A549 (cell line): Measurements from ENCODE around the gene NFIX. TPM values are rescaled to one million over a fixed set of nuclear protein-coding genes. Genes with fewer than 3 reads are reported as not detected.

Experiments
- ATAC-seq, 2 experiments: fragments of 200-7000 bp in 1 of 2; fragments of >200 bp in 1 of 2; cut with Nextera tagmentation in 1 of 2; cut with Tn5 transposase in 1 of 2; 3 replicates each; pipeline versions ENCODE4 v1.8.0 to v1.9.1; 2018 to 2020; ENCODE audit warnings: mild to moderate bottlenecking in 1 of 2, moderate library complexity in 1 of 2
- CTCF ChIA-PET: fragments of 300-600 bp; sonication (Branson Sonifier 250); formaldehyde crosslinking; extraction: SDS; loops from one replicate; lab custom pipeline; 2021; ENCODE audit warnings: antibody characterized with exemption, inconsistent platforms; lab: Yijun Ruan, JAX
- POLR2A ChIA-PET: fragments of 350-600 bp; formaldehyde crosslinking; extraction: SDS; loops from one replicate; lab custom pipeline; 2021; ENCODE audit warnings: antibody characterized with exemption, inconsistent platforms; lab: Yijun Ruan, JAX
- DNase-seq, 2 experiments: peaks; one replicate each; pipeline versions ENCODE4 v3.0.0 to v3.0.0-alpha.2; 2011 to 2016; ENCODE audit warnings: low read depth in 1 of 2, low spot score in 1 of 2
- FAIRE-seq: peaks from 2 replicates; lab custom pipeline; 2011; peaks lifted over from hg19 to GRCh38; lab: Jason Lieb, UNC
- H3K27ac ChIP-seq, 2 experiments: fragments of >200 bp; sonication (Bioruptor Twin); formaldehyde crosslinking; 3 replicates each; pipeline ENCODE4 v1.5.1; 2016 to 2017
- H3K4me1 ChIP-seq: fragments of >200 bp; sonication (Bioruptor Twin); formaldehyde crosslinking; 3 replicates; pipeline ENCODE4 v1.6.1; 2016
- H3K4me2 ChIP-seq: fragments of >200 bp; sonication (Bioruptor Twin); formaldehyde crosslinking; 3 replicates; pipeline ENCODE4 v1.6.1; 2016
- H3K4me3 ChIP-seq: fragments of >200 bp; sonication (Bioruptor Twin); formaldehyde crosslinking; 3 replicates; pipeline ENCODE4 v1.5.1; 2016
- H3K9me3 ChIP-seq: fragments of >200 bp; sonication (Bioruptor Twin); formaldehyde crosslinking; 3 replicates; pipeline ENCODE4 v1.6.1; 2016
- CHD4 ChIP-seq: fragments of 200-600 bp; sonication (generic); IDR thresholded peaks from 2 replicates; pipeline ENCODE4 v1.6.1; 2016; ENCODE audit warnings: antibody characterized with exemption, mild to moderate bottlenecking, borderline replicate concordance
- EHMT2 ChIP-seq: fragments of 200-600 bp; sonication (generic); IDR thresholded peaks from 2 replicates; pipeline ENCODE4 v1.6.1; 2016; ENCODE audit warnings: antibody characterized with exemption, low read depth, mild to moderate bottlenecking, moderate library complexity
- ESRRA ChIP-seq: fragments of 150-350 bp; IDR thresholded peaks from 2 replicates; pipeline ENCODE4 v1.6.1; 2014; ENCODE audit warnings: mild to moderate bottlenecking, low read length, borderline replicate concordance
- GATA3 ChIP-seq: IDR thresholded peaks from 2 replicates; pipeline ENCODE4 v1.6.1; 2012; ENCODE audit warnings: borderline replicate concordance
- HEYL ChIP-seq: fragments of 250-450 bp; sonication (Bioruptor Pico); IDR thresholded peaks from 2 replicates; pipeline ENCODE4 v1.8.0; 2021; ENCODE audit warnings: mild to moderate bottlenecking, moderate library complexity
- HOXA7 ChIP-seq: fragments of 250-450 bp; sonication (Bioruptor Pico); IDR thresholded peaks from 2 replicates; pipeline ENCODE4 v1.5.0; 2020; ENCODE audit warnings: mild to moderate bottlenecking, moderate library complexity
- HOXB5 ChIP-seq: fragments of 250-450 bp; sonication (Bioruptor Pico); IDR thresholded peaks from 2 replicates; pipeline ENCODE4 v1.5.0; 2020; ENCODE audit warnings: mild to moderate bottlenecking, moderate library complexity
- JUN ChIP-seq, 2 experiments: fragments of >200 bp; sonication (Bioruptor Twin); formaldehyde crosslinking; IDR thresholded peaks; 2 replicates in 1 of 2; 3 replicates in 1 of 2; pipeline ENCODE4 v1.6.1; 2016 to 2017
- KDM1A ChIP-seq: fragments of 200-600 bp; sonication (generic); IDR thresholded peaks from 2 replicates; pipeline ENCODE4 v1.6.1; 2016; ENCODE audit warnings: low read depth, mild to moderate bottlenecking
- KDM5A ChIP-seq: fragments of 200-600 bp; sonication (generic); IDR thresholded peaks from 2 replicates; pipeline ENCODE4 v1.6.1; 2016; ENCODE audit warnings: antibody characterized with exemption, mild to moderate bottlenecking
- MAZ ChIP-seq: fragments of 150-350 bp; IDR thresholded peaks from 2 replicates; pipeline ENCODE4 v1.6.1; 2014; ENCODE audit warnings: antibody characterized with exemption, low read depth, low read length, borderline replicate concordance
- NPAS2 ChIP-seq: fragments of 250-450 bp; sonication (Bioruptor Pico); IDR thresholded peaks from 2 replicates; pipeline ENCODE4 v1.8.0; 2022; ENCODE audit warnings: mild to moderate bottlenecking, moderate library complexity, borderline replicate concordance
- POLR2AphosphoS2 ChIP-seq: conservative IDR thresholded peaks from 2 replicates; pipeline ENCODE4 v1.6.1; 2012; ENCODE audit warnings: low read length, improper control_type of control experiment, inconsistent platforms
- RARB ChIP-seq: fragments of 250-450 bp; sonication (Bioruptor Pico); IDR thresholded peaks from 2 replicates; pipeline ENCODE4 v1.8.0; 2021; ENCODE audit warnings: mild to moderate bottlenecking, moderate library complexity
- RNF2 ChIP-seq: fragments of 200-600 bp; sonication (generic); IDR thresholded peaks from 2 replicates; pipeline ENCODE4 v1.6.1; 2016; ENCODE audit warnings: low read depth, mild to moderate bottlenecking, antibody characterized with exemption, moderate library complexity, borderline replicate concordance
- TFCP2L1 ChIP-seq: fragments of 250-450 bp; sonication (Bioruptor Pico); IDR thresholded peaks from 2 replicates; pipeline ENCODE4 v1.5.0; 2021; ENCODE audit warnings: mild to moderate bottlenecking
- ZNF302 ChIP-seq: fragments of 250-450 bp; sonication (Bioruptor Pico); IDR thresholded peaks from 2 replicates; pipeline ENCODE4 v1.9.0; 2021; ENCODE audit warnings: inconsistent platforms, mild to moderate bottlenecking, moderate library complexity
- WGBS: methylation state at CpG from one replicate; pipeline ENCODE4 v1.1.6; 2017; ENCODE audit errors: missing lambda C conversion rate; 5-methylcytosine and 5-hydroxymethylcytosine counted together
- polyA plus RNA-seq, 4 experiments: library from polyadenylated mRNA; depleted of rRNA in 3 of 4; stranded (reverse); fragments of >200 nt; fragmentation: RNase III in 1 of 4; extraction: RNeasy Plus Mini Kit Qiagen cat#74134 plus additional on column Dnase treatment in 1 of 4; gene quantifications; 2 replicates in 3 of 4; 3 replicates in 1 of 4; pipeline ENCODE4 v1.2.3, GENCODE V29; 2011 to 2017
- TF ChIP-seq, protein P1 (sequence below): fragments of 250-450 bp; sonication (Bioruptor Pico); IDR thresholded peaks from 2 replicates; pipeline ENCODE4 v1.5.0; 2020; ENCODE audit warnings: low read depth, mild to moderate bottlenecking, moderate library complexity
- TF ChIP-seq, protein P2 (sequence below): IDR thresholded peaks from 2 replicates; pipeline ENCODE4 v1.6.1; 2012; ENCODE audit warnings: low read depth, borderline replicate concordance
- TF ChIP-seq, protein P3 (sequence below): IDR thresholded peaks from 2 replicates; pipeline ENCODE4 v1.6.1; 2012

Gene NFIX
- polyA plus RNA-seq, 2 of the 4 experiments (the other 2 are of a cell fraction): 0.52 to 3.0 TPM

DNA sequence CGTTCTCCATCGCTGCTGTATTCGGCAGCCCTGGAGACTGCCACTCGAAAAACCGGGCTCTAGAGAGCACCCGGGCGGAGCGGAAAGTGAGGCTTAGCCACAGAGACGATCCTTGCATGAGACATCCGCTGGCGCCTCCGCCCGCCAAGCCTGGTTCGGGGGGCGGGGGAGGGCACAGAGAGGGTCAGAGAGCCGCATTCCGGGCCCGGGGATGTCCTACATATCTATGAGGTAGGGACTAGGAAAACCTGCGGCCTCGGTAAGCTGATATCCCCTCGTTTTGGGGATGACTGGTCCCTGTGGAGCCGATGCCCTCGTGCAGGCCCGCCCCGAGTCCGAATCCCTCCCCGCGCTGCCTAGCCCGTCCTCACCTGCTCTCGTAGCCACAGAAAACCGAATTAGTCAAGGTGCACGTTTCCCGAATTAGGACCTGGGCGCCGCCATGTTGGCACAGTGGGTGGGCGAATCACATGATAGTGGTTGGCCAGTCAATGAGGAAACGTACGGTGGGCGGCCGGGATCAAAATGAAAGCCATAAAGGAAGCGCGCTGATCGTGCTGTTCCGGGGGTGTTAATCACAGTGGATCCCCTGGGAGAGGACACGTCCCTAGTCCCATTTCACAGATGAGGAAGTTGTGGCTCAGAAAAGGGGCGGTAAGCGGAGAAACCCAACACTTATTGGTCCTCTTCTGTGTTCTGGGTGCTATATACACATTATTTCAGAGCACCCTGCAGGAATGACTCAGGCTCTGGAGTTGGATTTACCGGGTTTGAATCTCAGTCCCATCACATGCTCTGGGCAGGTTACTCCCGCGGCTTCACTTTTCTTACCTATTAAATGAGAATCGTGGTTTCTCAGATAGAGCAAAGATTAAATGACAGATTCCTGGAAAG, 121.3 kb downstream of the NFIX start, which contains the start of gene TRMT1 (continued):
- TF ChIP-seq, protein P1, sequence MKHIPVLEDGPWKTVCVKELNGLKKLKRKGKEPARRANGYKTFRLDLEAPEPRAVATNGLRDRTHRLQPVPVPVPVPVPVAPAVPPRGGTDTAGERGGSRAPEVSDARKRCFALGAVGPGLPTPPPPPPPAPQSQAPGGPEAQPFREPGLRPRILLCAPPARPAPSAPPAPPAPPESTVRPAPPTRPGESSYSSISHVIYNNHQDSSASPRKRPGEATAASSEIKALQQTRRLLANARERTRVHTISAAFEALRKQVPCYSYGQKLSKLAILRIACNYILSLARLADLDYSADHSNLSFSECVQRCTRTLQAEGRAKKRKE (CRISPR knock-in tag): no peak
- no peak for TF ChIP-seq HEYL

DNA sequence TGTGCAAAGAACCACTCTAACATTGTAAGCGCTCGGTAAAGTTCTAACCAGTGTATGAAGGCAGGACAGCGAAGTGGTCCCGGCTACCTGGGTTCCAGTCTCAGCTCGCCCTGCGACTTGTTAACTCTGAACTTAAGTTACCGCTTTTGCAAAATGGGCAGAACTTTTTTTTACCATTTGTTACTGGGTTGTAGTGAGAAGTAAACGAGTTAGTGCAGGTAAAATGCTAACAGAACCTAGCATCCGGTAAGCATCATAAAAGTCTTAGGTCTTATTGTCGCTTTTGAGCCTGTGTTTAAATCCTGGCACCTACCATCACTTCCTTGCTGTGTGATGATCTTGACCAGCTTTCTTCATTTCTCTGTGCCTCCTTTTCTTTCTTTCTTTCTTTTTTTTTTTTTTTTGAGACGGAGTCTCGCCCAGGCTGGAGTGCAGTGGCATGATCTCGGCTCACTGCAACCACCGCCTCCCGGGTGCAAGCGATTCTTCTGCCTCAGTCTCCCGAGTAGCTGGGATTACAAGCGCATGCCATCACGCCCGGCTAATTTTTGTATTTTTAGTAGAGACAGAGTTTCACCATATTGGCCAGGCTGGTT, 122.0 kb downstream of the NFIX start:
- TF ChIP-seq GATA3 (no peak), CHD4 (peak; percentile 8; the same call in 1 of the 2 replicates)
- FAIRE-seq (no peak), ATAC-seq (peak; percentile 11 to 39; a peak in 4 of 6 replicates), DNase-seq (no peak)
- peak overlapping the region; percentile 100 for H3K4me3 ChIP-seq
- peaks cover 25% of the 10 kb centered on the region for H3K4me1 ChIP-seq
- peak overlapping the region; percentile 76 for H3K4me2 ChIP-seq
- no peaks in the 10 kb centered on the region for H3K9me3 ChIP-seq
- CTCF ChIA-PET: interaction anchor here (1.2 to 1.8 kb wide), 4 partner anchors 14 to 152 kb away, joined by 4 to 5 read pairs (median 4); no protein-coding TSS in a partner anchor
- peak overlapping the region; percentile 79 to 99 for H3K27ac ChIP-seq
- POLR2A ChIA-PET: interaction anchor here (1.0 to 1.3 kb wide), 2 partner anchors 35 to 53 kb away, joined by 4 to 12 read pairs; no protein-coding TSS in a partner anchor
- 6% methylated on average over 18 of the region's 20 CpGs for WGBS

DNA sequence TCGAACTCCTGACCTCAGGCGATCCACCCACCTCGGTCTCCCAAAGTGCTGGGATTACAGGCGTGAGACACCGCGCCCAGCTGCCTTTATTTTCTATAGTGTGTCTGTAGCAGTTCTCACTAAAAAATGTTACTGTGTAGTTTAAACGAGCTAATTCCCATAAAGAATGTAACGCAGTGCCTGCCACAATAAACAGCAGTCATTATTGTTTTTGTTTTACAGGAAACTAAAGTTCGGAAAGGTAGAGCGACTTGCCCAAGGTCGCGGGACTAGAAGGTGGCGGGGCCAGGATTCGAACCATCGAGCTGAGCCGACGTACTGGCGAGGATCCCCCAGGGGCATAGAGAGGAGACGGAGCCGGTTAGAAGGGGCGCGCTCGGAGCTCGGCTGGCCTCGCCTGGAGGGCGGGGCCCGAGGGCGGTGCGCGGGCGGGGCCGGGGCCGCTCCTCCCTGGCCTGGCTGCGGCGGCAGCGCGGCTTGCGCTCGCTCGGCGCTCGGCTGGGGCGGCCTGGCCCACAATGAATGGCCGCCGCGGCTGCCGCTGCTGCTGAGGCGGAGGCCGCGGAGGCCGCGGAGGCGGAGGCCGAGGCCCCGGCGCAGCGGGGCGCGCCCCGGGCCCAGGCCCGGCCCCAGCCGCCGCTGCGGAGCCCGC, 122.6 kb downstream of the NFIX start, which contains the start of gene NACC1:
NACC1 (plus strand) TSS at position 493 of the 652 bp plus-strand sequence. CDS start 16,944 bp downstream, outside the sequence.
- H3K4me2 ChIP-seq: peak within 1 kb of the TSS; percentile 96
- FAIRE-seq (no peak), ATAC-seq (peak; percentile 88 to 90), DNase-seq (peak; percentile 86 to 87)
- H3K4me1 ChIP-seq: peaks cover 25% of the 10 kb centered on the region
- peak within 1 kb of the TSS; percentile 100 for H3K4me3 ChIP-seq
- peak in 1 of 2 experiments; percentile 52; a peak in 3 of 5 replicates for TF ChIP-seq JUN (IDR thresholded peaks at IDR 0.05)
- no peak for TF ChIP-seq KDM1A
- TF ChIP-seq, protein P2, sequence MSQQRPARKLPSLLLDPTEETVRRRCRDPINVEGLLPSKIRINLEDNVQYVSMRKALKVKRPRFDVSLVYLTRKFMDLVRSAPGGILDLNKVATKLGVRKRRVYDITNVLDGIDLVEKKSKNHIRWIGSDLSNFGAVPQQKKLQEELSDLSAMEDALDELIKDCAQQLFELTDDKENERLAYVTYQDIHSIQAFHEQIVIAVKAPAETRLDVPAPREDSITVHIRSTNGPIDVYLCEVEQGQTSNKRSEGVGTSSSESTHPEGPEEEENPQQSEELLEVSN: no peak
- no peak for TF ChIP-seq TFCP2L1
- TF ChIP-seq NPAS2 (CRISPR knock-in tag): no peak
- no peak for TF ChIP-seq HOXB5 (CRISPR knock-in tag)
- TF ChIP-seq, protein P3, sequence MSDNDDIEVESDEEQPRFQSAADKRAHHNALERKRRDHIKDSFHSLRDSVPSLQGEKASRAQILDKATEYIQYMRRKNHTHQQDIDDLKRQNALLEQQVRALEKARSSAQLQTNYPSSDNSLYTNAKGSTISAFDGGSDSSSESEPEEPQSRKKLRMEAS: peak; percentile 38
- TF ChIP-seq RNF2: no peak
- no peak for TF ChIP-seq EHMT2
- no peak for TF ChIP-seq ZNF302
- TF ChIP-seq HOXA7: no peak
- TF ChIP-seq CHD4: peak; percentile 44; the same call in 1 of the 2 replicates
- TF ChIP-seq HEYL: no peak
- TF ChIP-seq KDM5A: no peak
- TF ChIP-seq MAZ: no peak
- no peak for TF ChIP-seq ESRRA
- no peak for TF ChIP-seq POLR2AphosphoS2
- TF ChIP-seq RARB (CRISPR knock-in tag): no peak
- peak within 1 kb of the TSS; percentile 98 to 99 for H3K27ac ChIP-seq
- H3K9me3 ChIP-seq: no peaks in the 10 kb centered on the region
- POLR2A ChIA-PET: interaction anchor here (1.0 to 1.3 kb wide), 2 partner anchors 35 to 52 kb away, joined by 4 to 12 read pairs; no protein-coding TSS in a partner anchor
- under 1% methylated on average over 19 of the region's 65 CpGs for WGBS
- CTCF ChIA-PET: interaction anchor here (1.2 to 2.2 kb wide), 4 partner anchors 13 to 140 kb away, joined by 4 read pairs; no protein-coding TSS in a partner anchor
